DOHH2 (cell line): ENCODE measurements around the gene ETV5.

ENCODE experiments used
- CTCF ChIP-seq: fragments of 200-600 bp; sonication (generic); IDR thresholded peaks from one replicate; pipeline ENCODE4 v1.5.1; 2014; ENCODE audit warnings: antibody characterized with exemption, mild to moderate bottlenecking, low read depth, low read length; ENCODE audit not compliant: poor library complexity, severe bottlenecking
- EZH2phosphoT487 ChIP-seq: fragments of 200-600 bp; sonication (generic); IDR thresholded peaks from 2 replicates; pipeline ENCODE4 v1.6.1; 2017; ENCODE audit warnings: borderline replicate concordance, mild to moderate bottlenecking, antibody characterized with exemption, low read length, moderate library complexity, mixed read lengths

- TF ChIP-seq CTCF: no peak
- no peak; the same call in 1 of the 2 replicates for TF ChIP-seq EZH2phosphoT487
Observed at GRCh38 chr3:186108106-186108940, 566 bp downstream of the ETV5 start.
